ENCODE results near the gene SLC9A4.

SLC9A4 gene

GRCh38 chr2:102455061-102455670 is 17.9 kb upstream of the SLC9A4 start:
- DNase-seq: no peak

DNA sequence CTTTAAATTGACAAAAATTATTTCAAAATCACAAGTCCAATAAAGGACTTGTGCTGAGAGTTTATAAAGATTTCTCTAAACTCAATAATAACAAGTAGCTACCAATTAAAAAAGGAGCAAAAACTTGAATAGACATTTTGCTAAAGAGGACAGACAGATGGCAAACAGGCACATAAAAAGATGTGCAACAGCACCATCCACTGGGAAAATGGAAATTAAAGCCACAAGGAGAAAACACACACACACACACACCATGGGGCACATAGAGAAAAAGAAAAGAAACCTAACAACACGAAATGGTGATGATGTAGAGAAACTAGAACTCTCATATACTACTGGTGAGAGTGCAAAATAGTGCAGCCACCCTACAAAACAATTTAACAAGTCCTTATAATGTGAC is 12.6 kb upstream of the SLC9A4 start:
- no peak for DNase-seq

DNA sequence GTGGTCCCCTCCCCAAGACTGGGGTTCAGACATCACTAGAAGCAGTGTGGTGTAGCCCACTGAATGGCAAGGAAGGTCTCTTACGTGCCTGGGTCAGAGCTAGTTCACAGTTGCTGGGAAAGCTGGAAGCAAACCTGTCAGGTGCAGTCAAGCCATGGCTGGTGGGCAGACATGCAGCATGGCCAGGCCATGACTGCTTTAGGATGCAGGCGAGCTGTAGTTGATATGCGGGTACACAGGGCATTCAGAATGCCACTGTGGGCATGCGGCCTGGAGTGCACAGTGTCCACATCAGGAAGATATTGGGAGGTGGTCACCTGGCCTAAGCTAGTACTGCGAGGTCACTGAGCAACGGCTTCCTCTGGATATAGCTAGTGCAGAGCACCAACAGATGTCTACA is 11.8 kb upstream of the SLC9A4 start:
- DNase-seq: no peak

GRCh38 chr2:102463160-102463559 is 9.9 kb upstream of the SLC9A4 start:
- DNase-seq: no peak

DNA sequence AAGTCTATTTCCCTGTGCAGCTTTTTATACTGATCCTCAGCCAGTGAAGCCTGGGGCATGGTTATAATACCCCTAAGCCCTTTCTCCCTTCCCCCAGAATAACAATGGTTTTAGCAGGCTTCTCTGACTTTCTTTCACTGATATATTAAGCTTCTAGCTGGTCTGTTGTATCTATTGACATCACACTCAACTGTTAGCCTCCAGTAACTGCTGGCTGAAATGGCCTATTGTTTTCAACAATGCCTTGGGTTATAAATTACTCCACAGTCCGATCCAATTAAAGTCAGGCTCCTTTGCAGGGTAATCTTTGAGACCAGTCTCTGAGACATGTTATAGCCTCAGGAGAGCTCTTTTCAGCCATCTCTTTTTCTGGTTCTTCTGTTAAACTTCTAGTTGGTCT is 2.9 kb upstream of the SLC9A4 start:
- no peak for DNase-seq

DNA sequence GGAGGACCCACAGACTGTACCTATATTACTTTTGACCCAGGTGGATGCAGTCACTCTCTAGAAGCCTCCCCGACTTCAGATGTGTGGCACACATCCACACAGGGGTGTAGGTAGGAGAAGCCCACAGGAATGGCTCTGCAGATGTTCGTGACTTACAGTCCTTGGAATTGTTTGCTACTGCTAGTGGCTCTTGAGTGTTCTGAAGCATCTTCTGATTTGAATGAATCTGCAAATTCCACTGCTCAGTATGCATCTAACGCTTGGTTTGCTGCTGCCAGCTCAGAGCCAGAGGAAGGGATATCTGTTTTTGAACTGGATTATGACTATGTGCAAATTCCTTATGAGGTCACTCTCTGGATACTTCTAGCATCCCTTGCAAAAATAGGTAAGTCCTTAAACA is 605 bp downstream of the SLC9A4 start:
- DNase-seq: no peak

- no peak for DNase-seq
These were observed 1.8 kb downstream of the SLC9A4 start for GRCh38 chr2:102474785-102475184.

GRCh38 chr2:102478686-102479470 is 5.9 kb downstream of the SLC9A4 start:
- no peak for DNase-seq

DNA sequence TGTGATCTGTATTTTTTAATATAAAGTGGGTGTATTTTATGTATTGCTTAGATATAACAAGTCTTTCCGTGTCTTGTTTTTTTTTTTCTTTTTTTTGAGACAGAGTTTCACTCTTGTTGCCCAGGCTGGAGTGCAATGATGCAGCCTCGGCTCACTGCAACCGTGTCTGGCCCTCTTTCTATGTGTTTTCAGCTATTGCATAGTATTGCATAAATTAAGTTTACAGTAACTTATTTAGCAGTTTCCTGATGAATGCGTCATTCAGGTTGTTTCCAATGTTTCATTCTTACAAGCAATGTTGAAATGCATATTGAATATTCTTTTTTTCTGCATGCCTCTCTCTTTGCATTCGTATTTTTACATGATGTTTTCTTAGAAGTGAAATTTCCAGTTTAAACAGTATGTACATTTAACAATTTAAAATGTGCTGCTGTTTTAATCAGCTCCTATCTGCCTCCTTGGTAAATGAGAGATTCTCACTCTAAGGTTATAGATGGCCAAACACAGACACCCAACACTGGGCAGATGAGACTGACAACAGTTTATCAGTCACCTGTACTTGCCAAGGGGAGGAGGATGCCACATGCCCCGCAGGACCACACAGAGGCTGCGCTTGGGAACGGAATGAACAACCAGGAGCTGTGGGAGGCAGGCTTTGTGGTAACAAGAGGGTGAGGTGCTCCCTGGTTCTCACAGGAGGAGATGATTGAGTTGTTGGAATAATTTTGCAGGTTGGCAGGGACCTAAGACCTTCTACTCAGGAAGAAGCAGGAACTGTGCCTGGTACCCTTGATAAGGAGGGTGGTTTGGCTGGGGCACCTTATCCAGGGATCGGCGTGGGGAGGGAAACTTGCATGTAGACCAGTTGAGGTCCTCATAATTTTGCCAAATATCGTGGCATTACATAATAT is 7.5 kb downstream of the SLC9A4 start:
- no peak for DNase-seq

DNA sequence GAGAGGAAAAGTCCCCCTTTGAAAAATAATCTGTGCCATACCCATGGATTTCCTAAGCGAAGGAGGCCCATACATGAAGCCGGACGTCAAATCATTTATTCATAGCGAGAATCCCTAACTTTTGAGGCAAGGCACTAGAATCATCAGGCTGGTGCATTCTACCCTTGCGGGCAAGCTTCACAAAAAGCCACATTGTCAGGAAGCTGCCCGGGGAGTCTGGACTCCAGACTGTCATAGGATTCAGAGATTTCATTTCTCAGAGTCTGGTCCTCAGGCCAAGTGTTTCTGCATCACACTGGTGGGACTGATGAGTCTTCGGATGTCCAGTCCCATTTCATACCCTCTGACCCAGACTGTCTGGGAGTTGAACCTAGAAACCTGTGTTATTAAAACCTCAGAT is 8.9 kb downstream of the SLC9A4 start:
- DNase-seq: no peak

DNA sequence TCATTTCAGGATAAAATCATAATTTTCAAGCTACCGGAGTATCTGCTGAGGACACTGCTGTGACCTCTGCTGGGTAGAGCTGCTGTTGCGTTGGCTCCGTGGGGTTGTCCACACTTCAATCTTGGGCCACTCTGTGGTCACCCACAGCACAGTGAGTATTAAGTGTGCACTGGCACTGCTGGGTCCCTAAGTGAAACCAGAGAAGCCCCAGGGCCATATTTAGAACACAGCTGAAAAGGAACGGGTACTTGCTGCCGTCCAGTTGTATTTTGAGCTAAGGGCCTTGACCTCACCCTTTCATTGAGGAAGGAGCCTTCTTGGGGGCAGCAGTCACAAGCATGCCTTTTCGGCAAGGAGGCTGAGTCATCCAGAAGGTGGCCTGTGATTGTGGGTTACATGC is 10.1 kb downstream of the SLC9A4 start:
- no peak for DNase-seq

- no peak for DNase-seq
These were observed 11.5 kb downstream of the SLC9A4 start for GRCh38 chr2:102484310-102485061.

GRCh38 chr2:102485147-102485785 is 12.2 kb downstream of the SLC9A4 start:
- no peak for DNase-seq

- DNase-seq: no peak
These were observed 14.1 kb downstream of the SLC9A4 start for GRCh38 chr2:102486941-102487702.

- no peak for DNase-seq
These were observed 14.9 kb downstream of the SLC9A4 start for GRCh38 chr2:102487761-102488462.

DNA sequence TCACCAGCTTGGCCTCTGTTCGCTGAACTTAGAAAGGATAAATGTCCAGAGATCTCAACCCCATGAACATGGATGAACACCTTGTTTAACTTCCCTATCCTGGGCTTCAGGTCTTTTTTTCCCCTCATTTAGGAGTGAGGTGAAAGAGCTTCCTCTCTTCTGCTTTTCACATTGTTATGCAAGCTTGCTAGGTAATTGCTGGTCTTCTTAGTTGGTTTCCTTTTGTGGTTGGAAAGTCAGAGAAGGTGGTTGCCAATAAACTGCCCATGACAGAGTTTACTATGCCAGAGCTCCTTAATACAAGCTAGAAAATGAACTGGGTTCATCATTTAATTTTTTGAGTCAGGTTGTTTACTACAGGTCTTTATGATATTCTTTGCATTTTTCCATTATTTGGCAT is 16.6 kb downstream of the SLC9A4 start:
- DNase-seq: no peak

- no peak for DNase-seq
These were observed 19.0 kb downstream of the SLC9A4 start for GRCh38 chr2:102492006-102492405.

DNA sequence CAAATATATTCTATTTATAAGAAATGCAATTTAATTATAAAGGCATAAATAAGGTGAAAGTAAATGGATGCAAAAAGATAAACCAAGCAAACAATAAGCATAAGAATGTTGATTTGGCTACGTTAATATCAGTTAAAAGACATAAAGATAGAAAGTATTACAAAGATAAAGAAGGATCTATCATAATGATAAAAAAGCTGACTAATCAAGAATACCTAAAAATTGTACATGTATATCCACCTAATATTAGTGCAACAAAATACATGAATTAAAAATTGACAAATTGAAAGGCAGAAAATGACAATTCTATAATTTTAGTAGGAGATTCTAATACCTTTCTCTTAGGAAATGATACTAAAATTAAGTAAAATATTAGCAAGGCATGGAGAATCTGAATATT is 21.5 kb downstream of the SLC9A4 start:
- no peak for DNase-seq

- DNase-seq: no peak
These were observed 25.4 kb downstream of the SLC9A4 start for GRCh38 chr2:102498414-102498813.

- DNase-seq: no peak
These were observed 26.5 kb downstream of the SLC9A4 start for GRCh38 chr2:102499558-102499957.

DNA sequence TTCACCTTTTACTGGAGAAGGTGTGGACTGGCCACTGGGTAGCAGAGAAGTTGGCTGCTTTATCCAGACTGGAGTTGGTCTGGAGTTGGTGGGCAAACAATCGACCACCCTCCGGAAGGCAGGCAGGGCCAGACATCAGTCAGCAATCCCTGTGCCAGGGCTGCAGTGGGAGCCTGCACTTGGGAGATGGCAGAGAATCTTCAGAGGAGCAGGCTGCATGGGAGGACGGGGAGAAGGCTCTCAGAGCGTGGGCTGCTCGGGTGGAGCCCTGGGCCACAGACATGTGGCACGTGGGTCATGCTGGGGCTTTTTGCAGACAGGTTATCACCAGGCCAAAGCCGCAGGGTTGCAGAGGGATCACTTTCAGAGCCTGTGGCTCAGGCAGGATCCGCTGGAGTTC is 29.6 kb downstream of the SLC9A4 start:
- DNase-seq: no peak
